ENCODE measurements around the gene IFT81. TPM values are rescaled to one million over a fixed set of nuclear protein-coding genes. Genes with fewer than 3 reads are reported as not detected.
A peak's percentile ranks its signal among the peaks of the same experiment; 100 is the strongest.

IFT81 gene
- polyA plus RNA-seq, 1 of the 3 experiments (the other 2 are of a cell fraction), result 7.9 TPM

- Histone ChIP-seq H3K4me1 (ENCODE audit: control insufficient read depth in 1 of 2, insufficient read depth in 2 of 2, low read depth in 1 of 2, low read length in 1 of 2) (peaks cover 7 to 10% of the 10 kb centered on the region in 2 experiments; a peak in 2 of 4 replicates), H3K9me2 (no peaks in the 10 kb centered on the region), H3K27me3 (ENCODE audit: insufficient read depth) (no peaks in the 10 kb centered on the region), H3K36me3 (replicated peaks in 1 of 2; ENCODE audit: control insufficient read depth in 1 of 2, insufficient read depth in 2 of 2, low read length in 1 of 2) (no peaks in the 10 kb centered on the region), H3K27ac (ENCODE audit: low read depth in 2 of 2, low read length in 1 of 2) (no peak overlapping the region), H3K4me2 (no peak overlapping the region), H2AFZ (ENCODE audit: low read depth) (no peak overlapping the region), H3K9ac (no peak overlapping the region), H3F3A (replicated peaks; ENCODE audit: insufficient read depth) (no peaks in the 10 kb centered on the region), H3K9me3 (no peaks in the 10 kb centered on the region), H4K20me1 (ENCODE audit: insufficient read depth) (no peaks in the 10 kb centered on the region), H3K79me2 (ENCODE audit: insufficient read depth) (no peaks in the 10 kb centered on the region), H3K4me3 (ENCODE audit: low read depth in 2 of 2, low read length in 1 of 2) (no peak overlapping the region)
- TF ChIP-seq SMC3 (IDR thresholded peaks at IDR 0.05; ENCODE audit: low read depth, low read length) (no peak), CHD2 (IDR thresholded peaks at IDR 0.05; ENCODE audit: low read length, partially characterized antibody) (no peak), TCF12 (IDR thresholded peaks at IDR 0.05) (no peak), FOXJ3 (CRISPR knock-in tag; IDR thresholded peaks at IDR 0.05) (no peak), MXI1 (IDR thresholded peaks at IDR 0.05; ENCODE audit: low read depth, low read length) (no peak), GABPA (IDR thresholded peaks at IDR 0.05; ENCODE audit: low read depth) (no peak), EP300 (IDR thresholded peaks at IDR 0.05; ENCODE audit: borderline replicate concordance in 1 of 2, low read depth in 1 of 2, low read length in 1 of 2) (no peak), FOXM1 (IDR thresholded peaks at IDR 0.05; ENCODE audit: low read depth) (no peak), RAD21 (IDR thresholded peaks at IDR 0.05; ENCODE audit: low read length) (no peak), TEAD4 (IDR thresholded peaks at IDR 0.05; ENCODE audit: borderline replicate concordance, insufficient read depth) (no peak), NRF1 (IDR thresholded peaks at IDR 0.05; ENCODE audit: low read depth, low read length) (no peak), IRF3 (IDR thresholded peaks at IDR 0.05; ENCODE audit: low read depth, low read length) (no peak)
- TF ChIP-seq, protein P1, sequence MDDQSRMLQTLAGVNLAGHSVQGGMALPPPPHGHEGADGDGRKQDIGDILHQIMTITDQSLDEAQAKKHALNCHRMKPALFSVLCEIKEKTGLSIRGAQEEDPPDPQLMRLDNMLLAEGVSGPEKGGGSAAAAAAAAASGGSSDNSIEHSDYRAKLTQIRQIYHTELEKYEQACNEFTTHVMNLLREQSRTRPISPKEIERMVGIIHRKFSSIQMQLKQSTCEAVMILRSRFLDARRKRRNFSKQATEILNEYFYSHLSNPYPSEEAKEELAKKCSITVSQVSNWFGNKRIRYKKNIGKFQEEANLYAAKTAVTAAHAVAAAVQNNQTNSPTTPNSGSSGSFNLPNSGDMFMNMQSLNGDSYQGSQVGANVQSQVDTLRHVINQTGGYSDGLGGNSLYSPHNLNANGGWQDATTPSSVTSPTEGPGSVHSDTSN (IDR thresholded peaks at IDR 0.05), result no peak
- 96% methylated on average over 7 of the region's 7 CpGs for WGBS (ENCODE audit: low lambda C conversion rate)
- ChIA-PET CTCF (no interaction called here), POLR2A (no interaction called here)
- no peak for DNase-seq
Observed at GRCh38 chr12:110251381-110251780, 127.2 kb downstream of the IFT81 start.

DNA sequence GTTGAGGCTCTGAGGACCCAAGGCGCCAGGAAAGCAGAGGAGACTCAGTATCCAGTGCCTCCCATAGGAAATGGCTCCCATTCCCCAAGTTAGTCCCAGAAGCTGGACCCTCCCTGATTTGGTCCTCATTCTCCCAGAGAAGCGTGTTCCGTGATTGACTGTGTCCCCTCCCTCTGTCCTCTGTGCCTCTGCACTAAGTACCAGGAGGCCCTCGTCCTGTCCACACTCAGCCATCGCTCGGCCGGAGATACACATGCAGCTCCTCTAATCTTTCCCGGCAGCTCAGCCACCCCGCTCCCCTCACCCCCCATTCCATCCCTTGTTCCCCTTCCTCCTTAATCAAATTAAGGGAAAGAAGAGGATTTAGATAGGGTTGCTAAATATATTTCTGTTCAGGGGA lies 128.6 kb downstream of the IFT81 start:
- Histone ChIP-seq H3K4me3 (ENCODE audit: low read depth in 2 of 2, low read length in 1 of 2) (no peak overlapping the region), H3K27ac (ENCODE audit: low read depth in 2 of 2, low read length in 1 of 2) (no peak overlapping the region), H3K9ac (no peak overlapping the region), H3K79me2 (ENCODE audit: insufficient read depth) (no peaks in the 10 kb centered on the region), H3K9me3 (no peaks in the 10 kb centered on the region), H3K27me3 (ENCODE audit: insufficient read depth) (no peaks in the 10 kb centered on the region), H2AFZ (ENCODE audit: low read depth) (no peak overlapping the region), H3K4me1 (ENCODE audit: control insufficient read depth in 1 of 2, insufficient read depth in 2 of 2, low read depth in 1 of 2, low read length in 1 of 2) (peaks cover 7 to 10% of the 10 kb centered on the region in 2 experiments; a peak in 2 of 4 replicates), H4K20me1 (ENCODE audit: insufficient read depth) (no peaks in the 10 kb centered on the region), H3K4me2 (peak overlapping the region; percentile 34; the same call in 1 of the 2 replicates), H3F3A (replicated peaks; ENCODE audit: insufficient read depth) (no peaks in the 10 kb centered on the region), H3K9me2 (no peaks in the 10 kb centered on the region), H3K36me3 (replicated peaks in 1 of 2; ENCODE audit: control insufficient read depth in 1 of 2, insufficient read depth in 2 of 2, low read length in 1 of 2) (no peaks in the 10 kb centered on the region)
- TF ChIP-seq FOXJ3 (CRISPR knock-in tag; IDR thresholded peaks at IDR 0.05) (no peak), RFX5 (IDR thresholded peaks at IDR 0.05; ENCODE audit: low read length) (no peak), GATA2 (CRISPR knock-in tag; IDR thresholded peaks at IDR 0.05) (no peak), FOSL2 (IDR thresholded peaks at IDR 0.05; ENCODE audit: borderline replicate concordance, low read depth) (no peak), IRF3 (IDR thresholded peaks at IDR 0.05; ENCODE audit: low read depth, low read length) (no peak), NFIC (IDR thresholded peaks at IDR 0.05; ENCODE audit: borderline replicate concordance) (no peak), GABPA (IDR thresholded peaks at IDR 0.05; ENCODE audit: low read depth) (no peak), POLR2AphosphoS5 (IDR thresholded peaks at IDR 0.05; ENCODE audit: low read depth, low read length) (no peak), RAD21 (IDR thresholded peaks at IDR 0.05; ENCODE audit: low read length) (no peak), EZH2phosphoT487 (IDR thresholded peaks at IDR 0.05; ENCODE audit: borderline replicate concordance, low read depth) (no peak), MAX (IDR thresholded peaks at IDR 0.05; ENCODE audit: low read depth) (no peak), ELF1 (IDR thresholded peaks at IDR 0.05) (no peak), MXI1 (IDR thresholded peaks at IDR 0.05; ENCODE audit: low read depth, low read length) (no peak), EP300 (IDR thresholded peaks at IDR 0.05; ENCODE audit: borderline replicate concordance in 1 of 2, low read depth in 1 of 2, low read length in 1 of 2) (no peak), JUND (IDR thresholded peaks at IDR 0.05) (no peak)
- TF ChIP-seq, protein P2, sequence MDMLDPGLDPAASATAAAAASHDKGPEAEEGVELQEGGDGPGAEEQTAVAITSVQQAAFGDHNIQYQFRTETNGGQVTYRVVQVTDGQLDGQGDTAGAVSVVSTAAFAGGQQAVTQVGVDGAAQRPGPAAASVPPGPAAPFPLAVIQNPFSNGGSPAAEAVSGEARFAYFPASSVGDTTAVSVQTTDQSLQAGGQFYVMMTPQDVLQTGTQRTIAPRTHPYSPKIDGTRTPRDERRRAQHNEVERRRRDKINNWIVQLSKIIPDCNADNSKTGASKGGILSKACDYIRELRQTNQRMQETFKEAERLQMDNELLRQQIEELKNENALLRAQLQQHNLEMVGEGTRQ (IDR thresholded peaks at IDR 0.05; ENCODE audit: borderline replicate concordance, low read depth, low read length), result no peak
- TF ChIP-seq, protein P3, sequence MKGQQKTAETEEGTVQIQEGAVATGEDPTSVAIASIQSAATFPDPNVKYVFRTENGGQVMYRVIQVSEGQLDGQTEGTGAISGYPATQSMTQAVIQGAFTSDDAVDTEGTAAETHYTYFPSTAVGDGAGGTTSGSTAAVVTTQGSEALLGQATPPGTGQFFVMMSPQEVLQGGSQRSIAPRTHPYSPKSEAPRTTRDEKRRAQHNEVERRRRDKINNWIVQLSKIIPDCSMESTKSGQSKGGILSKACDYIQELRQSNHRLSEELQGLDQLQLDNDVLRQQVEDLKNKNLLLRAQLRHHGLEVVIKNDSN (IDR thresholded peaks at IDR 0.05; ENCODE audit: borderline replicate concordance, low read depth), result no peak
- POLR2A ChIA-PET, result no interaction called here
- 86% methylated on average over 9 of the region's 9 CpGs for WGBS (ENCODE audit: low lambda C conversion rate)
- CTCF ChIA-PET, result no interaction called here
- peak; percentile 48 for DNase-seq
